PC-9 (cell line): ENCODE results near the gene MSH3.

ENCODE experiments used
- CTCF ChIP-seq: fragments of 200-600 bp; sonication (generic); conservative IDR thresholded peaks from 2 replicates; pipeline ENCODE4 v1.6.1; 2017; ENCODE audit warnings: mixed run types, antibody characterized with exemption, mild to moderate bottlenecking, moderate library complexity
- EZH2 ChIP-seq: fragments of 200-600 bp; sonication (generic); IDR thresholded peaks from 2 replicates; pipeline ENCODE4 v1.8.0; 2017; ENCODE audit warnings: antibody characterized with exemption, low read depth

GRCh38 chr5:80905405-80905804 lies 251.0 kb downstream of the MSH3 start:
- TF ChIP-seq CTCF (no peak), EZH2 (no peak)
